Measurements from ENCODE around the gene SLC16A2.

SLC16A2 gene

DNA sequence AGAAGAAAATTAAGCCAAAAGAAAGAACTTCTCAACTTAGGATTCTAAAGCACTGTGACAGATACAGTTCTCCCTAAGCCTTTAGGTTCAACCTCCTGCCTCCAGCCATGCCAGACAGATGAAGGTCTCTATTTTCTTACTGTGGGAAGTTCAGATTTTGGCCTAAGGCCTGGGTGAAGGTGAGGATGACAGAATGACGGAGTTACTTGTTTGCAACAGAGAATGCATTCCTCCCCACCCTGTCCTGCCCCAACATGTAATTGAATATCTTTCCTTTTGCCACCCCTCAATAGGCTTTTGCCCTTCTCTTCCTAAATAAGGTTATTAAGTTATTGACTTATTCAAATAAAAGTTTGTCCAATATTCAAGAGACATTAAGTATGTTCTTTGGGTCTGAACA, 25.6 kb downstream of the SLC16A2 start:
- no peaks in the 10 kb centered on the region for H3K9me3 Mint-ChIP-seq
- no peak overlapping the region for H3K27ac Mint-ChIP-seq
- H3K36me3 Mint-ChIP-seq (ENCODE audit: low read depth): peaks cover 3% of the 10 kb centered on the region
- TF ChIP-seq, protein P1, sequence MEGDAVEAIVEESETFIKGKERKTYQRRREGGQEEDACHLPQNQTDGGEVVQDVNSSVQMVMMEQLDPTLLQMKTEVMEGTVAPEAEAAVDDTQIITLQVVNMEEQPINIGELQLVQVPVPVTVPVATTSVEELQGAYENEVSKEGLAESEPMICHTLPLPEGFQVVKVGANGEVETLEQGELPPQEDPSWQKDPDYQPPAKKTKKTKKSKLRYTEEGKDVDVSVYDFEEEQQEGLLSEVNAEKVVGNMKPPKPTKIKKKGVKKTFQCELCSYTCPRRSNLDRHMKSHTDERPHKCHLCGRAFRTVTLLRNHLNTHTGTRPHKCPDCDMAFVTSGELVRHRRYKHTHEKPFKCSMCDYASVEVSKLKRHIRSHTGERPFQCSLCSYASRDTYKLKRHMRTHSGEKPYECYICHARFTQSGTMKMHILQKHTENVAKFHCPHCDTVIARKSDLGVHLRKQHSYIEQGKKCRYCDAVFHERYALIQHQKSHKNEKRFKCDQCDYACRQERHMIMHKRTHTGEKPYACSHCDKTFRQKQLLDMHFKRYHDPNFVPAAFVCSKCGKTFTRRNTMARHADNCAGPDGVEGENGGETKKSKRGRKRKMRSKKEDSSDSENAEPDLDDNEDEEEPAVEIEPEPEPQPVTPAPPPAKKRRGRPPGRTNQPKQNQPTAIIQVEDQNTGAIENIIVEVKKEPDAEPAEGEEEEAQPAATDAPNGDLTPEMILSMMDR (IDR thresholded peaks at IDR 0.05; ENCODE audit: unreplicated experiment in 3 of 3): no peak
- peaks cover 38% of the 10 kb centered on the region for H3K4me1 Mint-ChIP-seq
- peaks cover 3% of the 10 kb centered on the region for H3K27me3 Mint-ChIP-seq (ENCODE audit: low read depth)
- H3K4me3 Mint-ChIP-seq: no peak overlapping the region

DNA sequence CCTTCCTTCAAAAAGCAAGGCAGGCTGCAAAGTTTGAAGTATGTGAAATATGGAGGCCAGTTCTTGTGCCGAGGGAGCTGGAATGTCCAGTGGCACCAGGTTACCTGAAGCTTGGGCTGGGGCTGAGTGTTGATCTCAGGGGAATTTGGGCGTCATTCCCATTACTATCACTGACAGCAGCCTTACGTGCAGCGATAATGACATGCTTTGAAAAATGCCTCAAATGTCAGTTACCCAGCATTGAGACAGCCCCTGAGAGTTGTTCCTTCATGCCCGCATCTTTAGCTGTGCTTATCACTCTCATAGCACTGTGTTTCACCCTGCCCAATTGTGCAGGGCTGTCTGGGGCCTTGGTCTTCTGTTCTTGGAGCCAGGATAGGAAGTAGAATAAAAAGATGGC, 27.4 kb downstream of the SLC16A2 start:
- Mint-ChIP-seq H3K27me3 (ENCODE audit: low read depth) (no peaks in the 10 kb centered on the region), H3K9me3 (no peaks in the 10 kb centered on the region), H3K36me3 (ENCODE audit: low read depth) (peaks cover 4% of the 10 kb centered on the region), H3K4me3 (no peak overlapping the region), H3K27ac (no peak overlapping the region), H3K4me1 (peaks cover 42% of the 10 kb centered on the region)
- TF ChIP-seq, protein P1 (IDR thresholded peaks at IDR 0.05; ENCODE audit: unreplicated experiment in 3 of 3): no peak

DNA sequence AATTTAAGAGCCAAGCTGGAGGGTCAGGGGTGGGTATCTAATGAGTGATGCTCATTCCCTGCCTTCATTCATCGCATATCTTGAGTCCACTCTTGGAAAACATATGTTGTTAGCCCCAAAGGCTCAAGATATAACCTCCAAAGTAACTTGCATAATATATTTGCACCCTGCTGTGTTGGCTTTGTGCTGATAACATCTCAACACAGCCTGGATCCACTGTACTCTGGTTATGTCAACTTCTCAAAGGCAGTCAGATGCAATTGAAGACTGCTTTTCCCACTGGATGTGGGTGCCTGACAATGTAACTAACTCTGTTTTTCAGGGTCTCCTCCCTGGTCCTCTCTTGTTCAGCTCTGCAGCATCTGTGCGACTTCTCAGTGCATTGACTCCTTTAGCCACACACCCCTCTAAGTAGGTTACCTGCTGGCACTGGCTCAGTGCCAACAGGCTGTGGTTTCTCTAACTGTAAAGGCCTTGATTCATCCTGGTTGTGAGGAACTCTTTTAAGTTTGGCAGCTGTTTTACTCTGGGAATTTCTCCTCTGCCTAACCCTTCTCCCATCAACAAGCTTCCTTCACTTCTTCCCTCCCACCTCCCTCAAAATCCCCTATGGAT, 28.1 kb downstream of the SLC16A2 start:
- H3K27ac Mint-ChIP-seq: no peak overlapping the region
- peaks cover 8% of the 10 kb centered on the region for H3K36me3 Mint-ChIP-seq (ENCODE audit: low read depth)
- TF ChIP-seq, protein P1 (IDR thresholded peaks at IDR 0.05; ENCODE audit: unreplicated experiment in 3 of 3): no peak
- H3K4me3 Mint-ChIP-seq: no peak overlapping the region
- peaks cover 36% of the 10 kb centered on the region for H3K4me1 Mint-ChIP-seq
- no peaks in the 10 kb centered on the region for H3K27me3 Mint-ChIP-seq (ENCODE audit: low read depth)
- no peaks in the 10 kb centered on the region for H3K9me3 Mint-ChIP-seq

DNA sequence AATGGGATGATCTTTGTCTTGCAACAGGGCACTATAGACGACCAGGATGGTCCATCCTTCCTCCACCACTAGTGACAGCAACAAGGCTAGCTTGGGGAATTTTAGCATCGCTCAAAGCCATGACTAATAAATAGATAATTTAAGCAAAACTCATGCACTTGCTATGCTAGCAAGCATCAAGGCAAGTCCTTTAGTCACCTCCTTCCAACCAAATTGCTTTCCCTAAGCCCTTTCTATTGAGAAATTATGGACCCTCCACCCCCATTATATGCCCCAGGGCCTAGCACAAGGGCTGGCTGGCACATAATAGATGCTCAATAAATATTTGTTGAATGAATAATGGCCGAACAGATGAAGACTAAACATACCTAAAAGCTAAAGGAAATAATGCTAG, 28.6 kb downstream of the SLC16A2 start:
- H3K27ac Mint-ChIP-seq: no peak overlapping the region
- TF ChIP-seq, protein P1 (IDR thresholded peaks at IDR 0.05; ENCODE audit: unreplicated experiment in 3 of 3): no peak
- H3K27me3 Mint-ChIP-seq (ENCODE audit: low read depth): no peaks in the 10 kb centered on the region
- H3K4me3 Mint-ChIP-seq: no peak overlapping the region
- peaks cover 31% of the 10 kb centered on the region for H3K4me1 Mint-ChIP-seq
- H3K36me3 Mint-ChIP-seq (ENCODE audit: low read depth): peaks cover 8% of the 10 kb centered on the region
- H3K9me3 Mint-ChIP-seq: no peaks in the 10 kb centered on the region

DNA sequence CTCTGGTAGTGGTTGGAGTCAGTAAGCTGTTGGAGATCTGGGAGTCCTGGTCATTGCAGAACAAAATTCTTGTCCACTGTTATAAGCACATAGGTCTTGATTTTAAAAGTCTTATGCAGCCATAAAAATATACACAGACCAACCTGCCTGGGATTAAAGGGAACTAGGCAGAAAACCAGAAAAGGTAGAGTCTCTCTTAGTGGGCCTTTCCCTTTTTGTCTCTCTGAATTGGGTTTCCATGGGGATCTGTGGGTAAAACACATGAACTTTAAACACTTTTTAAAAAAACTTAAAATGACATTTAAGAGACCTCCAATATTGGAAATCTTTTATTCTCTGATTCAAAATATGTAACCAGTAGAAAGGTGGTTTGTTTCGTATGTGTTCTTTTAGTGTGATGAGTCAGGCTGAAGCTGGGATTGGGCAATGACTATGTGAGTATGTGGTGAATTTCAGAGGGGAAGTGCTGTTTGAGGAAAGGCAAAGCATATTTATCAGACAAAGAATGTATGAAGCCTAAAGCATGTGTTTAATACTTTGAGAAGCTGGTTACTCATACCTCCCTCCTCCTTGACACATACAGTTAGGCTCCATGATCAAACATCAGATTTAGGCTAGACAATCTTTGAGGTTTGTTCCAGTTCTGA, 29.6 kb downstream of the SLC16A2 start:
- Mint-ChIP-seq H3K27me3 (ENCODE audit: low read depth) (no peaks in the 10 kb centered on the region), H3K36me3 (ENCODE audit: low read depth) (peaks cover 8% of the 10 kb centered on the region), H3K4me1 (peaks cover 31% of the 10 kb centered on the region), H3K9me3 (no peaks in the 10 kb centered on the region), H3K4me3 (no peak overlapping the region), H3K27ac (peak overlapping the region in 1 of 3 experiments; percentile 34)
- TF ChIP-seq, protein P1 (IDR thresholded peaks at IDR 0.05; ENCODE audit: unreplicated experiment in 3 of 3): no peak
